Kidney glomerular epithelial cell (primary cell): ENCODE data around the gene UTP14A.

ENCODE experiments used
- DNase-seq: peaks from one replicate; lab custom pipeline; 2025; lab: John Stamatoyannopoulos, UW

Gene UTP14A

GRCh38 chrX:129945131-129945530, 39.2 kb downstream of the UTP14A start:
- no peak for DNase-seq

- DNase-seq = no peak
Measured at GRCh38 chrX:129953334-129953648, 47.3 kb downstream of the UTP14A start.

- DNase-seq = no peak
Measured at GRCh38 chrX:129953881-129954280, 47.9 kb downstream of the UTP14A start.

- DNase-seq = no peak
Measured at GRCh38 chrX:129954804-129955203, 48.8 kb downstream of the UTP14A start.

- DNase-seq = no peak
Measured at GRCh38 chrX:129955682-129956081, 49.7 kb downstream of the UTP14A start.

GRCh38 chrX:129956145-129956544, 50.2 kb downstream of the UTP14A start:
- no peak for DNase-seq

GRCh38 chrX:129956765-129957164, 50.8 kb downstream of the UTP14A start:
- no peak for DNase-seq

GRCh38 chrX:129957241-129958082, 51.5 kb downstream of the UTP14A start:
- DNase-seq = no peak

- DNase-seq = no peak
Measured at GRCh38 chrX:129958083-129958465, 52.1 kb downstream of the UTP14A start.

GRCh38 chrX:129958814-129959492, 53.0 kb downstream of the UTP14A start:
- no peak for DNase-seq

GRCh38 chrX:129959493-129959832, 53.5 kb downstream of the UTP14A start:
- DNase-seq = no peak

- no peak for DNase-seq
Measured at GRCh38 chrX:129961180-129962083, 55.5 kb downstream of the UTP14A start.

- DNase-seq = no peak
Measured at GRCh38 chrX:129963729-129964128, 57.8 kb downstream of the UTP14A start.

- DNase-seq = no peak
Measured at GRCh38 chrX:129965166-129965565, 59.2 kb downstream of the UTP14A start.

- DNase-seq = no peak
Measured at GRCh38 chrX:129968968-129969367, 63.0 kb downstream of the UTP14A start.

- DNase-seq = no peak
Measured at GRCh38 chrX:129976441-129976840, 70.5 kb downstream of the UTP14A start.
